ENCODE measurements around the gene FAM168A.

The FAM168A gene

DNA sequence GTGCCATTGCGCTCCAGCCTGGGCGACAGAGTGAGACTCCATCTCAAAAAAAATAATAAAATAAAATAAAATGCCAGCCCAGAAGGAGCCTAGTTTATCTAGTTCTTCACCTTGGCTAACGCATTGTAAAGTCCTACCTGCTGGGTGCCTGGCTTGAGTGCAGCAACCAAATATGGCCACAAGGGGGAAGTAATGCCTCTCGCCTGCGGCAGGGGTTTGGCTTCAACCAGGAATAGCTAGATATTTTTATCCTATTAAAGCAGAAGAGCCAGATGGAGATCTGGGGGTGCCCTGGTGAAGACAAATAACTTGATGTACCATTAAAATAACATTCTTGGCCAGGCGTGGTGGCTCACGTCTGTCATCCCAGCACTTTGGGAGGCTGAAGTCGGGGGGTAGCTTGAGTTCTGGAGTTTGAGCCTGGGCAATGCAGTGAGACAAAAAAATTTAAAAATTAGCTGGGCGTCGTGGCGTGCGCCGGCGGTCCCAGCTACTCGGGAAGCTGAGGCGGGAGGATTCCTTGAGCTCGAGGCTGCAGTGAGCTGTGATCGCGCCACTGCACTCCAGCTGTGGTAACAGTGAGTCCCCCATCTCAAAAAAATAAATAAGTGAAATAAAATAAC is 27.9 kb upstream of the FAM168A start:
- Histone ChIP-seq H3K36me3 (ENCODE audit: control insufficient read depth, insufficient read depth, low read length) (no peaks in the 10 kb centered on the region), H3K4me3 (ENCODE audit: low read length) (no peak overlapping the region), H3K27ac (ENCODE audit: low read depth, low read length) (no peak overlapping the region), H3K9ac (ENCODE audit: low read length) (no peak overlapping the region), H3K4me1 (ENCODE audit: control insufficient read depth, insufficient read depth, low read length) (no peaks in the 10 kb centered on the region), H3K27me3 (ENCODE audit: control insufficient read depth, insufficient read depth, low read length) (no peaks in the 10 kb centered on the region)

DNA sequence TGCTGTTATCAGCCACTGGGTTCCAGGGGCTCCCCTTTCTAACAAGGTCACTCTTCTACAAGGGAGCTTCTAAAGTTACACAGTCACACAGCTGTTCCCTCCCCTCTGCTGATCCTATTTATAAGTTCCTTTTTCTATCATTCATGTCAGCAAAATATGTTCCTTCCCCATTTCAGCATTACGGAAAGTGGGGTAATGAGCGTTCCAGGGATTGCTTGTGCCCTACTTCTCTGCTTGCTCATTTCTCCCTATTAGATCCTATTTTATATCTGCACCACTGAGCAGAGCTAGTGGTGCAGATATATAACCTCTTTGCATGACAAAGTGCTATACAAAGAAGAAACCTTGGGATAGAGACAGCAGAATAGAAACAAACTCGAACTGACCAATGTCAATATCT is 25.8 kb upstream of the FAM168A start:
- Histone ChIP-seq H3K27me3 (ENCODE audit: control insufficient read depth, insufficient read depth, low read length) (no peaks in the 10 kb centered on the region), H3K9ac (ENCODE audit: low read length) (no peak overlapping the region), H3K4me1 (ENCODE audit: control insufficient read depth, insufficient read depth, low read length) (no peaks in the 10 kb centered on the region), H3K4me3 (ENCODE audit: low read length) (no peak overlapping the region), H3K27ac (ENCODE audit: low read depth, low read length) (no peak overlapping the region), H3K36me3 (ENCODE audit: control insufficient read depth, insufficient read depth, low read length) (no peaks in the 10 kb centered on the region)

GRCh38 chr11:73622926-73623593 is 25.1 kb upstream of the FAM168A start:
- no peaks in the 10 kb centered on the region for H3K4me1 ChIP-seq (ENCODE audit: control insufficient read depth, insufficient read depth, low read length)
- no peak overlapping the region for H3K27ac ChIP-seq (ENCODE audit: low read depth, low read length)
- no peak overlapping the region for H3K4me3 ChIP-seq (ENCODE audit: low read length)
- no peaks in the 10 kb centered on the region for H3K27me3 ChIP-seq (ENCODE audit: control insufficient read depth, insufficient read depth, low read length)
- H3K9ac ChIP-seq (ENCODE audit: low read length): no peak overlapping the region
- H3K36me3 ChIP-seq (ENCODE audit: control insufficient read depth, insufficient read depth, low read length): no peaks in the 10 kb centered on the region

DNA sequence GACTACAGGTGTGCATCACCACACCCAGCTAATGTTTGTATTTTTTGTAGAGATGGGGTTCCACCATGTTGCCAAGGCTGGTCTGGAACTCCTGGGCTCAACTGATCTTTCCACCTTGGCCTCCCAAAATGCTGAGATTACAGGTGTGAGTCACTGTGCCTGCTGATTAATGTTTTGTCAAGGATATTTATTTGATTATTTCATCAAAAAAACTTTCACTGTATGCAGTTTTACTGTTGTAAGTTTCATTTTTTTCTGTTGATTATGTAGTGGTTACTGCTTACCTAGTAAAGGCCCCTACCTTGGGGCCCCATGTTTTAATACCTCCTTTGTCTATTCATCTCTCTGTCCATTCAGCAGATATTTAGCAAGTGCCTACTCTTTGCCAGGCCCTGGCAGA is 16.7 kb upstream of the FAM168A start:
- Histone ChIP-seq H3K27ac (ENCODE audit: low read depth, low read length) (no peak overlapping the region), H3K4me1 (ENCODE audit: control insufficient read depth, insufficient read depth, low read length) (no peaks in the 10 kb centered on the region), H3K9ac (ENCODE audit: low read length) (no peak overlapping the region), H3K4me3 (ENCODE audit: low read length) (no peak overlapping the region), H3K27me3 (ENCODE audit: control insufficient read depth, insufficient read depth, low read length) (no peaks in the 10 kb centered on the region), H3K36me3 (ENCODE audit: control insufficient read depth, insufficient read depth, low read length) (no peaks in the 10 kb centered on the region)

DNA sequence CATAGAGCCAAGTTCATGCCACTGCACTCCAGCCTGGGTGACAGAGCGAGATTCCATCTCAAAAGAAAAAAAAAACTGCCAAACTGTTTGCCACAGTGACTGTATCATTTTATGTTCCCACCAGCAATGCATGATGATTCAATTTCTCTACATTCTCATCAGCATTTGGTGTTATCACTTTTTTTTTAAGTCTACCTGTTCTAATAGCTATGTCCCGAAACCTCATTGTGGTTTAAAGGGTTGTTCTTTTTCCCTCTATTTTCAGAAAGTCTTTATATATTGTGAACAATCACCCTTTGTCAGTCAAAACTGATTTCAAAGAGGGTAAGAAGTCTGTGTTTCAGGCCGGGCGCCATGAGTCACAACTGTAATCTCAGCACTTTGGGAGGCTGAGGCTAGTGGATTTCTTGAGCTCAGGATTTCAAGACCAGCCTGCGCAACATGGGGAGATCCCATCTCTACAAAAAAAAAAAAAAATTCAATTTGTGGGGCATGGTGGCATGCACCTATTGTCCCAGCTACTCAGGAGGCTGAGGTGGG is 14.8 kb upstream of the FAM168A start:
- Histone ChIP-seq H3K4me3 (ENCODE audit: low read length) (no peak overlapping the region), H3K27ac (ENCODE audit: low read depth, low read length) (no peak overlapping the region), H3K9ac (ENCODE audit: low read length) (no peak overlapping the region), H3K4me1 (ENCODE audit: control insufficient read depth, insufficient read depth, low read length) (no peaks in the 10 kb centered on the region), H3K36me3 (ENCODE audit: control insufficient read depth, insufficient read depth, low read length) (no peaks in the 10 kb centered on the region), H3K27me3 (ENCODE audit: control insufficient read depth, insufficient read depth, low read length) (no peaks in the 10 kb centered on the region)

- Histone ChIP-seq H3K9ac (ENCODE audit: low read length) (peak overlapping the region; percentile 46), H3K4me3 (ENCODE audit: low read length) (peak overlapping the region; percentile 82), H3K27ac (ENCODE audit: low read depth, low read length) (peak overlapping the region; percentile 78), H3K36me3 (ENCODE audit: control insufficient read depth, insufficient read depth, low read length) (no peaks in the 10 kb centered on the region), H3K4me1 (ENCODE audit: control insufficient read depth, insufficient read depth, low read length) (peaks cover 6% of the 10 kb centered on the region), H3K27me3 (ENCODE audit: control insufficient read depth, insufficient read depth, low read length) (no peaks in the 10 kb centered on the region)
Observed at GRCh38 chr11:73598719-73599379, 937 bp upstream of the FAM168A start.

- peaks cover 6% of the 10 kb centered on the region for H3K4me1 ChIP-seq (ENCODE audit: control insufficient read depth, insufficient read depth, low read length)
- peak overlapping the region; percentile 82 for H3K4me3 ChIP-seq (ENCODE audit: low read length)
- H3K9ac ChIP-seq (ENCODE audit: low read length): no peak overlapping the region
- peak overlapping the region; percentile 78 for H3K27ac ChIP-seq (ENCODE audit: low read depth, low read length)
- no peaks in the 10 kb centered on the region for H3K36me3 ChIP-seq (ENCODE audit: control insufficient read depth, insufficient read depth, low read length)
- no peaks in the 10 kb centered on the region for H3K27me3 ChIP-seq (ENCODE audit: control insufficient read depth, insufficient read depth, low read length)
Observed at GRCh38 chr11:73597336-73597955, 466 bp downstream of the FAM168A start.

DNA sequence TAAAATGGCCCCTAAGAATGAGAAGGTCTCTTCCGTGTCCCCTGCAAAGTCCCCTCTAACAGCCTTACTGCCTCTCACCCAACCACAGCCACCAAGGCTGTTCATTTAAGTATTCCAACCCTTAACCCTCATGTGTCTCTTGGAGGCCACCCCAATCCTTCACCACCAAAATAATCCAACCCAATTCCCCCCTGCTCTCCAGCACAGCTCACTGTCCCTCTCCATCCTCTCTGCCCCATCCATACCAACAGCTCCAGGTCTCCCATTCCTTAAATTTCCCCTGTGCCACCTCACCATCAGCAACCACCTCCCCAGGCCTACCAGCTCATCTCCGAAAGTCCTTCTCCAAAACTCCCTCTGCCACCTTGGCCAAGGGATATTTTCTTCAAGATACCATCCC is 1.4 kb downstream of the FAM168A start:
- Histone ChIP-seq H3K4me1 (ENCODE audit: control insufficient read depth, insufficient read depth, low read length) (peaks cover 6% of the 10 kb centered on the region), H3K27ac (ENCODE audit: low read depth, low read length) (no peak overlapping the region), H3K36me3 (ENCODE audit: control insufficient read depth, insufficient read depth, low read length) (no peaks in the 10 kb centered on the region), H3K4me3 (ENCODE audit: low read length) (peak overlapping the region; percentile 82), H3K9ac (ENCODE audit: low read length) (no peak overlapping the region), H3K27me3 (ENCODE audit: control insufficient read depth, insufficient read depth, low read length) (no peaks in the 10 kb centered on the region)

DNA sequence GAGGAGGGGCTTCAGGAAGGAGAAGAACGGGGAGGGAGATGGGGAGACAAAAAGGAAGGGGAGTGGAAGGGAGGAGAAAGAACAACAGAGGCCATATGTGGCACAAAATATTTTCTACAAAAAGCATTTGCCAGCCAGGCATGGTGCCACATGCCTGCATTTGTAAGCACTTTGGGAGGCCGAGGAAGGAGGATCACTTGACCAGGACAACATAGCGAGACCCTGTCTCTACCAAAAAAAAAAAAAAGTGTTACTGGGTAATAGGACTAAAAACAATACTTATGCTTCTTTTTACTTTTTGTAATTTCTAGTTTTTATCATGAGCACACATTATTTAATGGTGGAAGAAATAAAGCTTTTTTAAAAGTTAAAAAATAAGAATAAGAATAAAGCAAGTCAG is 5.3 kb downstream of the FAM168A start:
- peaks cover 6% of the 10 kb centered on the region for H3K4me1 ChIP-seq (ENCODE audit: control insufficient read depth, insufficient read depth, low read length)
- H3K9ac ChIP-seq (ENCODE audit: low read length): no peak overlapping the region
- H3K36me3 ChIP-seq (ENCODE audit: control insufficient read depth, insufficient read depth, low read length): no peaks in the 10 kb centered on the region
- H3K27me3 ChIP-seq (ENCODE audit: control insufficient read depth, insufficient read depth, low read length): no peaks in the 10 kb centered on the region
- H3K27ac ChIP-seq (ENCODE audit: low read depth, low read length): no peak overlapping the region
- no peak overlapping the region for H3K4me3 ChIP-seq (ENCODE audit: low read length)

DNA sequence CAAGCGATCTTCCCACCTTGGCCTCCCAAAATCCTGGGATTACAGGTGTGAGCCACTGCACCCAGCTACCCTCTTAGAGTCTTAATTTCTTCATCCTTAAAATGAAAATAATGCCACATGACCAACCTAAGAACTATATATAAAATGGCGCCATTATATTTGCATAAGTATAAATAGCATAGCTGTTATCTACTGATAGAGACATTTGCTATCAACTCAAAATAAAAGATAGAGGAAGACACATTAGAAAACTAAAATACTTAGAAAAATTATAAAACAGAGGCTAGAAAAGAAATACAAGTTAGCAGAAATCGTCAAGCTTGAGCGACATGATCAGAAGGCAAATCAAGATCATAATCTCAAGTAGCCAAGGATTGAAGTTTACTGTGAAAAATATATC is 6.2 kb downstream of the FAM168A start:
- Histone ChIP-seq H3K9ac (ENCODE audit: low read length) (no peak overlapping the region), H3K4me3 (ENCODE audit: low read length) (no peak overlapping the region), H3K36me3 (ENCODE audit: control insufficient read depth, insufficient read depth, low read length) (no peaks in the 10 kb centered on the region), H3K27ac (ENCODE audit: low read depth, low read length) (no peak overlapping the region), H3K27me3 (ENCODE audit: control insufficient read depth, insufficient read depth, low read length) (no peaks in the 10 kb centered on the region), H3K4me1 (ENCODE audit: control insufficient read depth, insufficient read depth, low read length) (peaks cover under 1% of the 10 kb centered on the region)

GRCh38 chr11:73590991-73591390 is 6.9 kb downstream of the FAM168A start:
- Histone ChIP-seq H3K4me3 (ENCODE audit: low read length) (no peak overlapping the region), H3K27me3 (ENCODE audit: control insufficient read depth, insufficient read depth, low read length) (no peaks in the 10 kb centered on the region), H3K36me3 (ENCODE audit: control insufficient read depth, insufficient read depth, low read length) (no peaks in the 10 kb centered on the region), H3K4me1 (ENCODE audit: control insufficient read depth, insufficient read depth, low read length) (no peaks in the 10 kb centered on the region), H3K27ac (ENCODE audit: low read depth, low read length) (no peak overlapping the region), H3K9ac (ENCODE audit: low read length) (no peak overlapping the region)

GRCh38 chr11:73586791-73587190 is 11.1 kb downstream of the FAM168A start:
- Histone ChIP-seq H3K27ac (ENCODE audit: low read depth, low read length) (no peak overlapping the region), H3K4me1 (ENCODE audit: control insufficient read depth, insufficient read depth, low read length) (no peaks in the 10 kb centered on the region), H3K4me3 (ENCODE audit: low read length) (no peak overlapping the region), H3K36me3 (ENCODE audit: control insufficient read depth, insufficient read depth, low read length) (no peaks in the 10 kb centered on the region), H3K9ac (ENCODE audit: low read length) (no peak overlapping the region), H3K27me3 (ENCODE audit: control insufficient read depth, insufficient read depth, low read length) (no peaks in the 10 kb centered on the region)
